KOPT-K1 (cell line): ENCODE measurements around the gene DISC1.

Experiments used
- H3K27ac ChIP-seq: fragments of 200-600 bp; sonication (generic); 2 replicates; pipeline ENCODE4 v1.5.1; 2016; ENCODE audit warnings: antibody characterized with exemption, mild to moderate bottlenecking, low read depth, low read length; ENCODE audit not compliant: poor library complexity, severe bottlenecking
- H3K36me3 ChIP-seq: fragments of 200-600 bp; sonication (generic); 2 replicates; pipeline ENCODE4 v1.5.1; 2017; ENCODE audit warnings: antibody characterized with exemption, mild to moderate bottlenecking, low read length, moderate library complexity; ENCODE audit not compliant: insufficient read depth
- H3K9me3 ChIP-seq: fragments of 200-600 bp; sonication (generic); 2 replicates; pipeline ENCODE4 v1.5.1; 2017; ENCODE audit warnings: antibody characterized with exemption, low read length, mild to moderate bottlenecking; ENCODE audit not compliant: insufficient read depth, poor library complexity, severe bottlenecking

The DISC1 gene

DNA sequence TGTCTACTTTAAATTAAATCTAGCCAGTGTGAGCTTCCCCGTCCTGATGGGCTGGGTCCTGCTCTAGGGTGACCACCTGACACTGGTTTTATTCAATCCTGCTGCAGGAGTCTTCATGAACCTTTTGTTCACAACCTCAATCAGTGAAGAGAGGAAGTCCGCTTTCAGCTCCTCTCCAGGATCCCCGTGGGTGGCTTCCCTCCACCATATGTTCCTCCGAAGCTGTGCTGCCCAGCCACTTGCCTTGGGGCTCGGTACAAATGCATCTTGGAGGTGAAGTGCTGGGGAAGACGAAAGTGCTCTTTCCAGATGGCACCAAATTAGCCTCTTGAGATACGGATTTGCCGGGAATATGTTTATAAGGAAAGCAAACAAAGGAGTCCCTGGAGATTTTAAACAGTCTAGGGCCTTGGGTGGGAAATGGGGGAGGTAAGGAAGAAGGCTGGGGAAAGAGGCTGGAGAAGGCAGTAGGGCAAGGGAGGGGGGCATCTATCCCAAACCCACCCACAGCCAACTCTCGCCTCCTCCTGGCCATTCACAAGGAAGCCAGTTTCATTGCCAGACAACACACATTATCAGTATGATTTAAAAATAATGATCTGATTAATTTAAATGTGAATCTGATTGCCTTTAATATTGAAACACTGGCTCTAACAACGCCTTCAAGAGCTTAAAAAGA is 430.8 kb downstream of the DISC1 start:
- Histone ChIP-seq H3K9me3 (no peaks in the 10 kb centered on the region), H3K36me3 (no peaks in the 10 kb centered on the region), H3K27ac (no peak overlapping the region)

GRCh38 chr1:232057896-232058274 is 431.3 kb downstream of the DISC1 start:
- no peak overlapping the region for H3K27ac ChIP-seq
- H3K36me3 ChIP-seq = no peaks in the 10 kb centered on the region
- no peaks in the 10 kb centered on the region for H3K9me3 ChIP-seq

DNA sequence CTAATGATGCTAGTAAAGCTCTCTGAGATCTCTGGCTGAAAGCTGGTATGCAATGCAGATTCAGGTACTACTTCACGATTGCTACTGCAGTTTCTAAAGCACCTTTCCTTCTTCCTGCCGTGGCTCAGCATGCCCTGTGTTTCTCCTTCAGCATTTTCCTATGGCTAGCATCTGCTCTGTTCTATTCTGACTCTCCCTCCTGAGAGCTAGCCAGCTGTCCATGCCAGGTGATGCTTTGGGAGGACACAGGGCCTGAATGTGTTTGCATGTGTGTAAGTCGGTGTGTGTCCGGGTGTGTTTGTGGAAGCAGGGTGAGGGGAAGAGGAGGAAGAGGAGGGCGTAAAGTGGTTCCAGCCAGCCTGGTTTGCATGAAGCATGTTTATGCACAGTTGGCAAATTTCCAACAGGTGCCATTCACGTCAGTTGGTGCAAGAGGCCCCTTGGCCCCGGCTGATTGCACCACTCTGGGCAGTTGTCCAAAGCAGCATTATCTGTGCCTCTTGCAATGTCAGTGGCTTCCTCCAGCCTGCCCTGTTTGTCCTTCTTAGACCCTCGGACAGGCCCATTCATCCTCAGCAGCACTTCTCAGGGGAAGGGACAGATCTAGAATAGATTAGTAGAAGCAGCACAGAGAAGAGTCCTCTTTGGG is 433.3 kb downstream of the DISC1 start:
- Histone ChIP-seq H3K9me3 (no peaks in the 10 kb centered on the region), H3K36me3 (no peaks in the 10 kb centered on the region), H3K27ac (no peak overlapping the region)

DNA sequence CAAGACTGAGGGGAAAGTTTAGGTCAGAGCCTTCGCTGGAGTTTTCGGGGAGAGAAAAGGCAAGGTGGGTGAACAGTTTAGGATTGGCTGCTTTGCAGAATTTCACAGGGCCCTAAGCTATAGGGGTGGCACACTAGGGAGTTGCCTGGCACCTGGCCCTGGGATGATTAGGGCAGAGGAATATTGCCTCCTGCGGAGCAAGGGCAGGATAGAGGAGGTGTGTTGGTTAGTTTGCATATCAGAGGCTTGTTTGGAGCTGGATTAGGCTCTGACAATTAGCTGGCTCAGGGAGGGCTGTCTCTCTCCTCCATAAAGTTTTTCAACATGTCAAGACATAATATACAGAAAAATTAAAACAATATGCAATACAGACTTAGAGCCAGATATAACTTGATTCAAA is 436.4 kb downstream of the DISC1 start:
- Histone ChIP-seq H3K27ac (no peak overlapping the region), H3K9me3 (no peaks in the 10 kb centered on the region), H3K36me3 (no peaks in the 10 kb centered on the region)

GRCh38 chr1:232066521-232066920 is 439.9 kb downstream of the DISC1 start:
- Histone ChIP-seq H3K9me3 (no peaks in the 10 kb centered on the region), H3K36me3 (no peaks in the 10 kb centered on the region), H3K27ac (no peak overlapping the region)

- Histone ChIP-seq H3K36me3 (no peaks in the 10 kb centered on the region), H3K27ac (no peak overlapping the region), H3K9me3 (no peaks in the 10 kb centered on the region)
These were observed 447.7 kb downstream of the DISC1 start for GRCh38 chr1:232074265-232074664.

- Histone ChIP-seq H3K9me3 (no peaks in the 10 kb centered on the region), H3K36me3 (no peaks in the 10 kb centered on the region), H3K27ac (no peak overlapping the region)
These were observed 451.2 kb downstream of the DISC1 start for GRCh38 chr1:232077809-232078208.

DNA sequence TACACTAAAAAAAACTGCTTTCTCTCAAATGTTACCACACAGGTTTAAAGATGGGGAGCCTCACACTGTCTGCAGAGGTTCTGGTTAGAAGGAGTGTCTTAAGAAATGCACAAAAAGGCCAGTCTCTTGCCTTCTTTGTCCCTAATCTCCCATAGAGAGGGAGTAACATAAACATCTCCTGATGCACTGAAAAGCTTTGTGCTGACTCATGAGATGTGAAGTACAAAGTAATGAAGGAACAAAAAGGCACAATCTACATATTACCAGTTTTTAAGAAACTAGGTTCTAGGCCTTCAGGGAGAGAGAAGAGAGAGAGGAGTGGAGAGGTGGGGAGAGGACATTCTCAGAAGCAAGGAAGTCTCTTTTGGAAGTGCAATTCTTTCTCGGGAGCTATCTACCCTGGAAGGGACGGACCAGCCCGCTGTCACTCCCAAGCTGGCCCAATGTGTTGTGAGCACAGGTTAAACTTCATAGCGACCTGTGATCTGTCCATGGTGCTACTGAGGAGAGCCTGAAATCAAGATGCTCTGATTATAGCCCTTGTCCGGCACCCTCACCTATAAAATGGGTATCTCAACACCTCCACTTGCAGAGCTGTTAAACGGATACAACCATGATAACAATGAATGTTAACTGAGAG is 458.1 kb downstream of the DISC1 start:
- no peaks in the 10 kb centered on the region for H3K36me3 ChIP-seq
- no peak overlapping the region for H3K27ac ChIP-seq
- H3K9me3 ChIP-seq = no peaks in the 10 kb centered on the region

DNA sequence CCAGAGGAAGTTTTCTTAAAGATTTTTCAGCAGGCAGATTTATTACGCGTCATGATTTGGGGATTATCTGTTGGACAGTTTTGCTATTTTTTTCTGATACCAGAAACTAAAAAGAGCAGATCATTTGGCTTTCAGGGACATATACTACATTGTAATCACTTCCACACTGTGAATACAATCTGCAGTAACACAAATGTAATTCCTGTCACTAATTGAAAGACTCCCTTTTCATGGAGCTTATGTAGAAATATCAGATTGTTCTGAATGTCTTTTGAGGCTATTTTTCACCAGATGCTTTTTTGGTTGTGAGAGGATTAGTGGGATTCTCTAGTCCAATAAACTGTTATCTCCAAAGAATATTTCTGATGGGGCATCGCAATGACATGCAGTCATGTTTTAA is 464.2 kb downstream of the DISC1 start:
- H3K9me3 ChIP-seq = no peaks in the 10 kb centered on the region
- no peak overlapping the region for H3K27ac ChIP-seq
- no peaks in the 10 kb centered on the region for H3K36me3 ChIP-seq
